ENCODE results near the gene MTMR10. TPM values are rescaled to one million over a fixed set of nuclear protein-coding genes. Genes with fewer than 3 reads are reported as not detected.

MTMR10 gene
- total and polyA plus RNA-seq, 2 of the 4 experiments (the other 2 are of a cell fraction): 11.2 to 13.8 TPM

- Histone ChIP-seq H3K27ac (ENCODE audit: insufficient read depth, low read length) (no peak overlapping the region), H3K4ac (ENCODE audit: low read depth, low read length) (no peak overlapping the region), H4K91ac (ENCODE audit: insufficient read depth, low read depth, low read length) (no peak overlapping the region), H2AK5ac (ENCODE audit: low read depth, low read length) (no peak overlapping the region), H2BK15ac (ENCODE audit: low read depth, low read length) (no peak overlapping the region), H4K20me1 (ENCODE audit: insufficient read depth, low read length) (no peaks in the 10 kb centered on the region), H2AFZ (replicated peaks; ENCODE audit: low read length, poor library complexity) (no peak overlapping the region), H3K27me3 (ENCODE audit: control insufficient read depth, insufficient read depth, low read length) (no peaks in the 10 kb centered on the region), H3K9me1 (ENCODE audit: insufficient read depth, low read length) (peaks cover 3% of the 10 kb centered on the region; the same call in 1 of the 2 replicates), H4K5ac (ENCODE audit: low read depth, low read length) (no peak overlapping the region), H3K79me1 (ENCODE audit: low read depth in 1 of 2, low read length in 2 of 2) (no peaks in the 10 kb centered on the region), H2BK5ac (ENCODE audit: low read depth, low read length, poor library complexity, severe bottlenecking) (no peak overlapping the region), H3K9ac (ENCODE audit: low read depth, low read length) (no peak overlapping the region), H3K23ac (ENCODE audit: low read depth, low read length) (no peak overlapping the region), H2BK120ac (ENCODE audit: low read depth, low read length) (no peak overlapping the region), H3K56ac (ENCODE audit: extremely low read depth, insufficient read depth, low read length) (no peak overlapping the region), H3K9me3 (ENCODE audit: control insufficient read depth, insufficient read depth, low read length) (no peaks in the 10 kb centered on the region), H3K18ac (ENCODE audit: low read depth, low read length) (no peak overlapping the region), H3K4me1 (ENCODE audit: control insufficient read depth, insufficient read depth, low read length) (no peaks in the 10 kb centered on the region), H3K4me3 (ENCODE audit: insufficient read depth, low read depth, low read length) (no peak overlapping the region), H4K8ac (ENCODE audit: low read depth in 2 of 2, low read length in 2 of 2) (no peak overlapping the region), H2AK9ac (replicated peaks; ENCODE audit: low read depth, low read length, poor library complexity) (no peak overlapping the region), H3K4me2 (ENCODE audit: low read depth, low read length) (no peak overlapping the region), H3K14ac (replicated peaks; ENCODE audit: low read depth, low read length) (no peak overlapping the region), H3K36me3 (ENCODE audit: control insufficient read depth, insufficient read depth, low read length) (peaks cover 35% of the 10 kb centered on the region), H2BK20ac (ENCODE audit: low read depth, low read length) (no peak overlapping the region)
- dilution Hi-C loops (cut with HindIII; ENCODE audit: low sequenced_read_pairs, unreplicated experiment) (no loop called here), in situ Hi-C loops (cut with MboI; ENCODE audit: low sequenced_read_pairs) (no loop called here), intact Hi-C loops (cut with micrococcal nuclease) (loop anchor here (5.0 kb wide), 1 partner anchor 37 kb away; no protein-coding TSS in a partner anchor)
- BruUV-seq (replicated peaks): no TSS peak
- ChIA-PET CTCF (no interaction called here), POLR2A (ENCODE audit: unreplicated experiment) (no interaction called here)
- WGBS, 2 experiments (ENCODE audit: extremely low coverage in 2 of 2, insufficient read length in 1 of 2): 100% methylated on average over 1 of the region's 4 CpGs; no CpG with 5 or more reads in 1 of the 2 experiments
- ATAC-seq (ENCODE audit: low read depth): no peak
- no peak for DNase-seq
- TF ChIP-seq NFE2L2 (IDR thresholded peaks at IDR 0.05; ENCODE audit: low read depth, low read length) (no peak), MXI1 (IDR thresholded peaks at IDR 0.05; ENCODE audit: borderline replicate concordance, low read depth, low read length) (no peak), USF2 (IDR thresholded peaks at IDR 0.05; ENCODE audit: low read depth, low read length) (no peak), CHD1 (IDR thresholded peaks at IDR 0.05; ENCODE audit: low read depth, low read length) (no peak), POLR2A (IDR thresholded peaks at IDR 0.05; ENCODE audit: low read depth, low read length) (no peak), RAD21 (IDR thresholded peaks at IDR 0.05; ENCODE audit: low read length) (no peak), MAFK (IDR thresholded peaks at IDR 0.05; ENCODE audit: low read depth, low read length) (no peak), RFX5 (IDR thresholded peaks at IDR 0.05; ENCODE audit: low read depth, low read length) (no peak), MAZ (IDR thresholded peaks at IDR 0.05; ENCODE audit: borderline replicate concordance, low read depth, low read length) (no peak), ELK1 (IDR thresholded peaks at IDR 0.05; ENCODE audit: borderline replicate concordance, low read depth, low read length) (no peak), BHLHE40 (IDR thresholded peaks at IDR 0.05; ENCODE audit: low read depth, low read length) (no peak), CEBPB (IDR thresholded peaks at IDR 0.05; ENCODE audit: low read depth, low read length) (no peak), RCOR1 (IDR thresholded peaks at IDR 0.05; ENCODE audit: insufficient replicate concordance, low read length) (no peak), SMC3 (IDR thresholded peaks at IDR 0.05; ENCODE audit: low read depth, low read length) (no peak), FOS (IDR thresholded peaks at IDR 0.05; ENCODE audit: low read depth, low read length) (no peak), CTCF (conservative IDR thresholded peaks at IDR 0.05; ENCODE audit: low read depth, low read length) (no peak)
Observed at GRCh38 chr15:30940359-30940758, 51.1 kb downstream of the MTMR10 start.
